ENCODE data around the gene NUCKS1. TPM values are rescaled to one million over a fixed set of nuclear protein-coding genes. Genes with fewer than 3 reads are reported as not detected.
"Not testable (repeated sequence)": the region's sequence is repeated elsewhere in the genome, so short reads cannot be mapped to it uniquely, and the experiment has no call there.

NUCKS1 gene
- total RNA-seq, 1 donor = 35.0 TPM

DNA sequence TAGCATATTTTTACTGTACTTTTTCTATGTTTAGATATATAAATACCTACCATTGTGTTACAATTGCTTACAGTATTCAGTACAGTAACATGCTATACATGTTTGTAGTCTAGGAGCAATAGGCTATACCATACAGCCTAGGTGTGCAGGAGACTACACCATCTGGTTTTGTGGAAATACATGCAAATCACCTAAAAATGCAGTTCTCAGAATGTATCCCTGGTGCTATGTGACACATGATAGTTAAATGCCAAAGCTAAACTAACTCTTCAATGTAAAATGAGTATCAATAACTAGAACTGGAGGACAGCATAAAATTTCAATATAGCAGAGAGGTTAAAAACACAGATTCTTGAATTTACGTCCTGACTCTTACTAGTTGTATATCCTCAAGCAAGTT, 14.8 kb downstream of the NUCKS1 start:
- no peak for DNase-seq (ENCODE audit: low read depth in 2 of 3, low spot score in 2 of 3)

DNA sequence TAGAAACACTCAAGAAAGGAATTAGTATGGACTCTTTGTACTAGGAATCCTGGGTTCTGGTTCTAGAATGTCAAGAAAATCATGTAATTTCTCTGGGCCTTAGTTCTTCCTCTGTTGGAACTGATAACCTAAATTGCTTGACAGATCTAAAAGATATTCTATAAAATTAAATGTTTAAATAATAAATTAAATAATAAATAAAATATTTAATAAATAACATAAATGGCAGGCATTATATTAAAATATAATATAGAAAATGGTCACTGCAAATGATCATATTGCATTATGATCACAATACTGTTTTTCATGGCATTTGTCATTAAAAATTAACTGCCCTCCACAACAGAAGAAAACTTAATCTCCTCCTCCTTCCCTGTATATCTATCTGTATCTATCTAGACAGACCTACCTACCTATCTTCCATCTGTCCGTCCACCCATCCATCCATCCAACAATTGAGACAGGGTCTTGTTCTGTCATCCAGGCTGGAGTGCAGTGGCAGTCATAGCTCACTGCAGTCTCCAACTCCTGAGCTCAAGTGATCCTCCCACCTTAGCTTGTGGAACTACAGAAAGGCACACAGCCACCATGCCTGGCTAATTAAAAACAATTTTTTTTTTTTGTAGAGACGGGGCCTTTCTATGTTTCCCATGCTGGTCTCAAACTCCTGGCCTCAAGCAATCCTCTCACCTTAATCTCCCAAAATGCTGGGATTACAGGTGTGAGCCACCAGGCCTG, 16.4 kb downstream of the NUCKS1 start:
- DNase-seq (ENCODE audit: low read depth in 2 of 3, low spot score in 2 of 3) = no peak

DNA sequence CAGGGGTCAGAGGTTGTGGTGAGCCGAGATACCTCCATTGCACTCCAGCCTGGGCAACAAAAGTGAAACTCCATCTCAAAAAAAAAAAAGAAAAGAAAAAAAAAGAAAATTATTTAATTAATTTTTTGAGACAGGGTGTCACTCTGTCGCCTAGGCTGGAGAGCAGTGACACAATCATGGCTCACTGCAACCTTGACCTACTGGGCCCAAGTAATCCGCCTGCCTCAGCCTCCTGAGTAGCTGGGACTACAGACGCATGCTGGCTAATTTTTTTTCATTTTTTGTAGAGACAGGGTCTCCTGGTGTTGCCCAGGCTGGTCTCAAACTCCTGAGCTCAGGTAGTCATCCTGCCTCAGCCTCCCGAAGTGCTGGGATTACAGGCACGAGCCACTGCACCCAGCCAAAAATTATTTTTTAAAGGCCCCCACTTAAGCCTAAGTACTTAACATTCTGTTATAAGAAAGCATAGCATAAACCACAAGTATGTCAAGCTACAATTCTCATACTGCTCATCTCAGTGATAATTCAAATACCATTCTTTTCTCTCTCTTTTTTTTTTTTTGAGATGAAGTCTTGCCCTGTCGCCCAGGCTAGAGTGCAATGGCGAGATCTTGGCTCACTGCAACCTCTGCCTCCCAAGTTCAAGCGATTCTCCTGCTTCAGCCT, 19.9 kb downstream of the NUCKS1 start:
- DNase-seq (ENCODE audit: low read depth in 2 of 3, low spot score in 2 of 3) = no peak

DNA sequence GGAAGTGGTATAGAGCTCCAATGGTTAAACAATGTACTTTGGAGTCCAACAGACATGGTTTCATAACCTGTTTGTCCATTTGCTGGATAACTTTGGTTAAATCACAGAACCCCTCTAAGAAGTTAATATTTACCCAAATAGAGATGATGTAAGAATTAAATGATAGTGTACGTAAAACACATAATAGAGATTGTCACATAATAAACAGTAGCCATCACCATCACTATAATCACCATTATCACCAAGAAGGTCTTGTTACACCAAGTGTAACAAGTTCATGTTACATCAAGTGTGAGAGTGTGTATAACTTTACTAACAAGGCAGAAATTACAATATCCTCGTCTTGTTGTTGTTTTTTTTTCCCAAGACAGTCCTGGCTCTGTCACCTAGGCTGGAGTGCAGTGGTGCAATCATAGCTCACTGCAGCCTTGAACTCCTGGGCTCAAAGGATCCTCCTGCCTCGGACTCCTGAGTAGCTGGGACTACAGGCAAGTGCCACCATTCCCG, 23.3 kb downstream of the NUCKS1 start:
- no peak for DNase-seq (ENCODE audit: low read depth in 2 of 3, low spot score in 2 of 3)

DNA sequence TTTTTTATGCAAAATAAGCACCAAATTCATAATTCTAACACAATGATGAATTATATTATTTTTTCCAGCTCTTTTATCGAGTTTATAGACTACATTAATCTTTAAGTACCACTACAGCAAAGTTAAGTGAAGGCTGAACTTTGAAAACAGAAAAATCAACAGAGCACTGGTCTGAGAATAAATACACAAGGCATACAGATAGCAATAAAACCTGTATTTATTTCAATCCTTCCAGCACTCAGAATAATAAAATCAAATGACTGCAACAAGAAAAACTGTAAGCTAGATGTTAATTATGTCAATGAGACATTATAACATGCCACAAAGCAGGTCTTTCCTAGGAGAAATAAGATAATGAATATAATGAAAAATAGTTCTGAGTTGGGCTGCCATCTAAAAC, 24.5 kb downstream of the NUCKS1 start:
- no peak for DNase-seq (ENCODE audit: low read depth in 2 of 3, low spot score in 2 of 3)

- DNase-seq (ENCODE audit: low read depth in 2 of 3, low spot score in 2 of 3) = not testable (repeated sequence)
These were observed 29.2 kb downstream of the NUCKS1 start for GRCh38 chr1:205720740-205721139.

DNA sequence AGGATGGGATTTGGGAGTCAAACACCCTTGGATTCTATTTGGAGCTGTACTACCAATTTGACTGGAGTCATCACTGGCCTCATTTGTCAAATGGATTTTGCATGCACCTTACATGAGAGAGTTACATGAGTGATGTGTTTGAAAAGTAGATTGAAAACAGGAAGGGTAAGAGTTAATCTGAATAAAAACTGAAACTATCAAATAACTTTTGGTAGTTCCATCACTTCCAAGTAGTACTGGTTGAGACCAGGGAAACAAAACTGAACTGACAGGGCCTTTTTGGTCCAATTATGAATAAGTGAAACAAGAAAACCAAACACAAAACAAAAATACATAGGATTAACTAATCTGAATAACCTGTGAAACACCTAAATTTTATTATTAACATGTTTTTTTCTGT, 30.2 kb downstream of the NUCKS1 start:
- DNase-seq (ENCODE audit: low read depth in 2 of 3, low spot score in 2 of 3) = no peak

DNA sequence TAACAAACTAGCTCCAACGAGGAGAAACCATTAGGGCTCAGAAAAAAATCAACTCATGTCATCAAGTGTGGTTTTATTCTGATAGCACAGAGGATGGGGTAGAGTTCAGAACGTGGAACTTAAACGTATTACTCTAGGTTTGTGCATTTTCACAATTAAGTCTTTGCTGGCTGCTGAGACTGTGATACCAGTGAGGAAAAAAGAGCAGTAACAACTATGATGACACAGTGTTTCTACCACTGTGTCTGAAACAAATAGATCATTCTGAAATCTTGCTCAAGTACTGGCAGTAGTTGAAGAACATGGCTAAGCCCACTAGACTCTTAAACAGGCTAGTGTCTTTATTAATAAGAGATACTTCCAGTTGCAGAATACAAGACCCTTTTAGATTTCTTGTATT, 31.0 kb downstream of the NUCKS1 start:
- no peak for DNase-seq (ENCODE audit: low read depth in 2 of 3, low spot score in 2 of 3)

GRCh38 chr1:205716371-205717132, 33.4 kb downstream of the NUCKS1 start:
- no peak for DNase-seq (ENCODE audit: low read depth in 2 of 3, low spot score in 2 of 3)

GRCh38 chr1:205715628-205716027, 34.4 kb downstream of the NUCKS1 start:
- no peak for DNase-seq (ENCODE audit: low read depth in 2 of 3, low spot score in 2 of 3)

DNA sequence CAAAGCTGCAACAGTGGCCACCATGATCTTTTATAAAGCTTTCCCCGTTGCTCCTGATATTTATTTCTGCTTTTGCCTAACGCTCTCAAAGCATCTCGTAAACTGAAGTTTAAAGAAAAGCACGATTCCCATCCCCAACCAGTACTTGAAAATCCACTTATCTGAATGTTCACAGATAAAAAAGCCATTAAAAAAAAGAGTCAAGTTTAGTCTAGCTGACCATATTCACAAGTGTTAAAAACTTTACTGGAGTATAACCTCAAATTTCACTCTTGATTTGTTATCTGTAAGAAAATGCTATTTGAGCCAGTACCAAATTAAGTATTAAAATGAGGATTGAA, 35.1 kb downstream of the NUCKS1 start:
- no peak for DNase-seq (ENCODE audit: low read depth in 2 of 3, low spot score in 2 of 3)

- no peak for DNase-seq (ENCODE audit: low read depth in 2 of 3, low spot score in 2 of 3)
These were observed 35.6 kb downstream of the NUCKS1 start for GRCh38 chr1:205714190-205714905.

DNA sequence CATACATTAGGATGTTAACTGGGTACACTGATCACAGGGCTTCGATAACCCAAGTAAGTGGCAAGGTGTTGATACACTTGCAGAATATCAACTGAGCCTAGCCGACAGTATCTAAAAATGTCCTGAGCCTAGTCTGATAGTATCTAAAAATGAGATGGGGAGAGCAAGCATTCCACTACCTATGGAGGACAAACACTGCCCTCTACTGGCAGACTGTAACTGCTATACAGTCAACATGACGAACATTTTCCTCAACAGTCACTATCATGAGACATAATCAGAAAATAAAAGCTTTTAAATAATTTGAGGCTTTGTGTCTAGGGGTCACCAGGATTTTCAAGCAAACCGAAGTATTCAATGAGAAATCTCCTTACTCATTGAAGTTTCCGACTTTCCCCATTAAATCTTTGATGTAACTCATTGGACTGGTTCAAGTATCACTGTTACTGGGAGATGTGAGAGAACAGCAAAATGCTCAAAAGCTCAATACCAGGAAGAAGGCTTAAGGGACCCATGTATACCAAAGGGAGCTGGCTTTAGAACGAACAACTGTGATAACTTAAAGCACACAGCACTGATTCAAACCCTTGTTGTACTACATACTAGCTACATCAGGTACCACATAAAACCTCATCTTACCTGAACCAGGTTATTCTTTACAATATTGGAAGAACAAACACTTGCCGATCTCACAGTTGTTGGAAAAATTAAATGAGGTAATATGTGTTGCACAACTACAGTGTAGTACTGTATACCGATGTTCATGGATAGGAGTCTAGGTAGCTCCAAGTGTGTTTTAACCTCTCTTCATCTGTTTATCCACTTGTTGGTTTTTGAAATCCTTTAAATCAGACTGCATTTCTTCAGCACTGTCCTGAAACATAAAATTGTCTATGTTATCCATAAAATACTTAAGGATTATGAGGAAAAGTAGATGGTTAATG, 38.6 kb downstream of the NUCKS1 start:
- DNase-seq (ENCODE audit: low read depth in 2 of 3, low spot score in 2 of 3) = peak; percentile 43 to 90 (median 85)

DNA sequence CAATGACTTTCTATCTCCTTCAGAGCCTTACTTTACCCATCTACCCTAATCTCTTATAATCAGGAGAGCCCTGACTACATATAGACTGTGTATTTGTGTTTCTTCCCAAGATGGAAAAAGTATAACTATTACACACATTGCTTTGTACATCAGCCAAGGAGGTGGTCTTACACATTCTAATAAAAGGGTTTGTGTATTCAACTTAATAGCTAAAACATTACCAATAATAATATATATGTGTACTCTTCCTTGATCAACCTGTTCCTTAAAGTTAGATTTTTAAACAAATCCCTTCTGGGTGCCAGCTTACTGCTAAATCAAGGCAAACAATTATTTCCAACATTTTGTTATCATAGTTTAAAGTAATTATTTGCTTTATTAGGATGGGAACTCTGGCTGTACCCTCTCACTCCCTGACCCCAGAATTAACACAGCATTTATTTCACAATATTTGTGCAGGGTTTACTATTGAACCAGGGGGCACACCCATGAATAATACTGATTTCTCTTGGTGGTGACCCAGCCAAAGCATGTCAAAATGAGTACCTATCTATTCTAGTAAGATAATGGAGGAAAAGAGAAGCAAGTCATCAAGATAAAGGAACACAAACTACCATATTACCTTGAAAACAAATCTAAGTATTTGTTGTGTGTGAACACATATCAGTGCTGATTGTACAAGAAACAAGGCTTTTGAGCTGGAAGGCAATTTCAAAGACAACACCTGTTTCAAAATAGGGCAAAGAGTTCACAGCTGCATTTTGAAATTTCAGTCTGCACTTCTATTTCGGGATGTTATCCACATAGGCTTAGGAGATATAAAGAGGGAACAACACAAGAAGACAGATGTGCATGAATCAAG, 39.5 kb downstream of the NUCKS1 start:
- no peak for DNase-seq (ENCODE audit: low read depth in 2 of 3, low spot score in 2 of 3)

DNA sequence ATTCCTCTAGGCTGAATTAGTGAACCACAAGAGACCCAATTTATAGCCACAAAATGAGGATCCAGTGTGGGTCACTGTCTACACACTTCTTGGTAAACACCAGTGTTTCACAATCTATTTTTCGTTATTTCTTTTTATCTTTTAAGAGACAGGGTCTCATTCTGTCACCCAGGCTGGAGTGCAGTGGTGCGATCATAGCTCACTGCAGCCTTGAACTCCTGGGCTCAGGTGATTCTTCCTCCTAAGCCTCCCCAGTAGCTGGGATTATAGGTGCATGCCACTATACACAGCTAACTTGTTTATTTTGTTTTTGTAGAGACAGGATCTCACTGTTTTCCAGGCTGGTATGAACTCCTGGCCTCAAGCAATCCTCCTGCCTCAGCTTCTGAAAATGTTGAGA, 40.3 kb downstream of the NUCKS1 start:
- no peak for DNase-seq (ENCODE audit: low read depth in 2 of 3, low spot score in 2 of 3)

DNA sequence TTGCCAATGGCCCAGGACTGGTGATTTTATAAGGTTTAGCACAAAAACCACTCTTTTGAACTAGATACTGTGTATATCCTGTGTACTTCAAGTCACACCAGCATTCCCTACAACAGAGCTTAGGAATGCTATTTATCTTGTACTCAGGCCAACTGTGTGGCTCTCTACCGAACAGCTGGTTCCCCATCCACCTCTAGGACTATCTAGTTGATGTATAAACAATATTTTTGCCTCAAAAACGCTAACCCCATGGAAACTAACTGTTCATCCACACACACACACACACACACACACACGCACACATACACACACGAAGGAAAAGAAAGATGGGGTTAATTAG, 41.0 kb downstream of the NUCKS1 start:
- DNase-seq (ENCODE audit: low read depth in 2 of 3, low spot score in 2 of 3) = no peak

DNA sequence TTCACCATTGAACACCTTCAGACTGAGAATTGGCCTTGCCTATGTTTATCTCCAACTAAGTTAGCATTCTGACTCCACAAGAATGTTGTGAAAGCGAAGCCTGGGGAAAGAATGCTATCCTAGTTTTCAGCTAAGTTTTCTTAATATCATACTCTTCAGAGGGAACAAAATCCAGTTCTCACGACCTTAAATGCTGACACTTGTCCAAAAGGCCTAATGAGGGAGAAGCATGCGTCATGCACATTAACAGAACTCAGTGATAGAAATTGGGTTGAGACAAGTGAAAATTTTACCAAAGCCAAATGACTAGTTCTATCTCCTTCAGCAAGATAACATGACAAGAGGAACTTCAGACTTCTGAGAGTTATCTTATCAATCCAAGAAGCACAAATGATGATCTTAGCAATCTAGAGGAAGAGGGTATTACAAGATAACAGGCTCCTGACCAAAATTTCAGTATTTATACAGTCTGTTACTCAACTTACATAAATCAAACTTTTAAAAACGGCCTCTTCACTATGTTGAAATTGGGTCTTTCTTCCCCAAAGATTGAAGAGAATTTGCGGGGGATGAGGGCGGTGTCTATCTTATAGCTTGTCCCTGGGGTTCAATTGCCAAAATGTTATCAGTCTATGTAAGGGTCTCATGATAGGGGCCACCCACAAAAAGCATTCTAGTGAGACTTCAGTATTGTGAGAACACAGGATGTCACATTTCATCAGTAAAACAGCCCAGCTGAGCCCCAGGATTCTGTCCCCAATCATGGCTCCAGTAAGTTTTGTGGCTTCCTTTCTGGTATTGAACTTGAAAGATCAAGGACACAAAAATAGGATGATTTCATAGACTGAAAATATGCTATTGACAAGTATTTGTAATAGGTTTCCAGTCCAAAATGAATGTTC, 43.1 kb downstream of the NUCKS1 start:
- DNase-seq (ENCODE audit: low read depth in 2 of 3, low spot score in 2 of 3) = peak in 1 of 3 donors; percentile 35

- no peak for DNase-seq (ENCODE audit: low read depth in 2 of 3, low spot score in 2 of 3)
These were observed 45.1 kb downstream of the NUCKS1 start for GRCh38 chr1:205704903-205705302.
